ENCODE data around the gene CTCFL. TPM values are rescaled to one million over a fixed set of nuclear protein-coding genes. Genes with fewer than 3 reads are reported as not detected.

The CTCFL gene
- polyA plus RNA-seq (2014; cell fraction: cytosol; rRNA removed): not detected in 2 replicates
- not detected in 2 replicates for polyA plus RNA-seq (2014; cell fraction: nucleus; rRNA removed)

GRCh38 chr20:57524511-57525176, at the start of gene CTCFL:
Gene CTCFL, minus strand, starts transcription at chr20:57525140. Its CDS starts 935 bp downstream, at chr20:57524205.
- DNase-seq (ENCODE audit: low spot score): no peak

GRCh38 chr20:57573894-57574293, 49.0 kb upstream of the CTCFL start:
- DNase-seq (ENCODE audit: low spot score): no peak

- no peak for DNase-seq (ENCODE audit: low spot score)
These were observed 48.3 kb upstream of the CTCFL start for GRCh38 chr20:57573242-57573641.

- DNase-seq (ENCODE audit: low spot score): no peak
These were observed 47.0 kb upstream of the CTCFL start for GRCh38 chr20:57571782-57572416.

- no peak for DNase-seq (ENCODE audit: low spot score)
These were observed 46.0 kb upstream of the CTCFL start for GRCh38 chr20:57570920-57571319.

- no peak for DNase-seq (ENCODE audit: low spot score)
These were observed 45.4 kb upstream of the CTCFL start for GRCh38 chr20:57570145-57570850.

- DNase-seq (ENCODE audit: low spot score): no peak
These were observed 44.0 kb upstream of the CTCFL start for GRCh38 chr20:57568960-57569359.

GRCh38 chr20:57568088-57568896, 43.4 kb upstream of the CTCFL start:
- no peak for DNase-seq (ENCODE audit: low spot score)

GRCh38 chr20:57567471-57568079, 42.6 kb upstream of the CTCFL start:
- no peak for DNase-seq (ENCODE audit: low spot score)

GRCh38 chr20:57566803-57567459, 42.0 kb upstream of the CTCFL start:
- DNase-seq (ENCODE audit: low spot score): no peak

GRCh38 chr20:57566399-57566798, 41.5 kb upstream of the CTCFL start:
- DNase-seq (ENCODE audit: low spot score): no peak

GRCh38 chr20:57564951-57565642, 40.2 kb upstream of the CTCFL start:
- no peak for DNase-seq (ENCODE audit: low spot score)

- no peak for DNase-seq (ENCODE audit: low spot score)
These were observed 39.4 kb upstream of the CTCFL start for GRCh38 chr20:57564180-57564802.

GRCh38 chr20:57563522-57563921, 38.6 kb upstream of the CTCFL start:
- DNase-seq (ENCODE audit: low spot score): no peak

GRCh38 chr20:57562541-57563465, 37.9 kb upstream of the CTCFL start:
- DNase-seq (ENCODE audit: low spot score): no peak

GRCh38 chr20:57561356-57562279, 36.7 kb upstream of the CTCFL start:
- DNase-seq (ENCODE audit: low spot score): no peak

GRCh38 chr20:57560554-57561355, 35.8 kb upstream of the CTCFL start, which contains the start of gene PCK1:
Gene PCK1, plus strand, starts transcription at chr20:57561110. Its CDS starts 302 bp downstream, at chr20:57561412.
- DNase-seq (ENCODE audit: low spot score): no peak
